HepG2 (cell line): Measurements from ENCODE around the gene STK4. TPM values are rescaled to one million over a fixed set of nuclear protein-coding genes. Genes with fewer than 3 reads are reported as not detected.

ENCODE experiments used
- ATAC-seq: fragments of 200-7000 bp; cut with Tn5 transposase; 3 replicates; pipeline ENCODE4 v1.9.1; 2020; ENCODE audit warnings: mild to moderate bottlenecking, moderate library complexity
- BruUV-seq: library from RNA; stranded (reverse); fragments of 400-500 nt; replicated peaks from 2 replicates; lab custom pipeline; 2021; lab: Mats Ljungman, UMichigan
- CTCF ChIA-PET: fragments of 300-600 bp; formaldehyde crosslinking; extraction: SDS; loops from one replicate; lab custom pipeline; 2021; ENCODE audit warnings: low total read pairs, inconsistent platforms, low intra/inter-chr PET ratio; lab: Yijun Ruan, JAX
- POLR2A ChIA-PET: fragments of 350-600 bp; sonication (Branson Sonifier 250); formaldehyde crosslinking; loops from one replicate; lab custom pipeline; 2020; ENCODE audit warnings: antibody characterized with exemption, inconsistent platforms; lab: Yijun Ruan, JAX
- DNase-seq: peaks from one replicate; pipeline ENCODE4 v3.0.0-alpha.2; 2015; ENCODE audit warnings: low spot score
- FAIRE-seq: peaks from 3 replicates; lab custom pipeline; 2011; peaks lifted over from hg19 to GRCh38; lab: Jason Lieb, UNC
- H2AFZ ChIP-seq: one replicate; pipeline ENCODE4 v1.6.1; 2011; ENCODE audit warnings: low read length, inconsistent platforms
- H3K27ac ChIP-seq: fragments of 300-600 bp; 3 replicates; pipeline ENCODE4 v1.8.0; 2011; ENCODE audit warnings: mixed run types, mild to moderate bottlenecking, mixed read lengths, low read length, inconsistent platforms; ENCODE audit not compliant: insufficient read depth; ENCODE audit errors: extremely low read length
- H3K27me3 ChIP-seq, 2 experiments: fragments of 200-600 bp in 1 of 2; 2 replicates in 1 of 2; 3 replicates in 1 of 2; pipeline versions ENCODE4 v1.6.0 to v1.8.0; 2011; ENCODE audit warnings: low read length in 2 of 2, mild to moderate bottlenecking in 2 of 2, moderate library complexity in 2 of 2, inconsistent platforms in 1 of 2; ENCODE audit not compliant: insufficient read depth in 2 of 2, control insufficient read depth in 1 of 2
- H3K36me3 ChIP-seq, 2 experiments: fragments of 200-600 bp in 1 of 2; replicated peaks in 1 of 2; 2 replicates in 1 of 2; 3 replicates in 1 of 2; pipeline versions ENCODE4 v1.5.1 to v1.8.0; 2011; ENCODE audit warnings: low read length in 2 of 2, inconsistent platforms in 1 of 2; ENCODE audit not compliant: insufficient read depth in 2 of 2, control insufficient read depth in 1 of 2
- H3K4me1 ChIP-seq: 2 replicates; pipeline ENCODE4 v1.5.1; 2012; ENCODE audit warnings: low read length, inconsistent platforms; ENCODE audit not compliant: insufficient read depth
- H3K4me2 ChIP-seq: 2 replicates; pipeline ENCODE4 v1.6.0; 2011; ENCODE audit warnings: low read depth, low read length, inconsistent platforms
- H3K4me3 ChIP-seq, 3 experiments: fragments of 200-600 bp in 1 of 3; sonication (generic), shearing (Covaris generic) in 1 of 3; replicated peaks in 1 of 3; 2 replicates each; pipeline ENCODE4 v1.5.1; 2011 to 2016; ENCODE audit warnings: low read length in 3 of 3, inconsistent platforms in 2 of 3, low read depth in 2 of 3, mild to moderate bottlenecking in 2 of 3, control low read depth in 1 of 3, mixed read lengths in 1 of 3; ENCODE audit not compliant: insufficient read depth in 1 of 3
- H3K79me2 ChIP-seq: one replicate; pipeline ENCODE4 v1.6.1; 2011; ENCODE audit warnings: low read length, inconsistent platforms; ENCODE audit not compliant: insufficient read depth
- H3K9ac ChIP-seq: 2 replicates; pipeline ENCODE4 v1.6.0; 2011; ENCODE audit warnings: mild to moderate bottlenecking, low read depth, low read length, inconsistent platforms; ENCODE audit not compliant: insufficient read depth
- H3K9me3 ChIP-seq: 2 replicates; pipeline ENCODE4 v1.5.1; 2012; ENCODE audit warnings: mild to moderate bottlenecking, low read length
- H4K20me1 ChIP-seq: 2 replicates; pipeline ENCODE4 v1.6.0; 2011; ENCODE audit warnings: inconsistent platforms, mild to moderate bottlenecking, low read length, moderate library complexity; ENCODE audit not compliant: insufficient read depth
- FOXO4 ChIP-seq: sonication (generic); formaldehyde crosslinking; conservative IDR thresholded peaks from 2 replicates; pipeline ENCODE4 v1.8.1; 2023; ENCODE audit warnings: missing genetic modification reagents
- HNRNPH1 ChIP-seq: fragments of 200-400 bp; formaldehyde crosslinking; optimal IDR thresholded peaks from 2 replicates; pipeline ENCODE3; 2017; ENCODE audit warnings: mild to moderate bottlenecking, low read depth, low read length
- ZNF280B ChIP-seq: sonication (generic); formaldehyde crosslinking; IDR thresholded peaks from 2 replicates; pipeline ENCODE4 v1.5.0; 2020; ENCODE audit warnings: missing genetic modification reagents, mild to moderate bottlenecking, borderline replicate concordance
- ZNF329 ChIP-seq: sonication (generic); formaldehyde crosslinking; IDR thresholded peaks from 2 replicates; pipeline ENCODE4 v1.9.0; 2021; ENCODE audit warnings: low read depth, mild to moderate bottlenecking, missing genetic modification reagents
- ZNF484 ChIP-seq: sonication (generic); formaldehyde crosslinking; IDR thresholded peaks from 2 replicates; pipeline ENCODE4 v1.5.1; 2020; ENCODE audit warnings: mild to moderate bottlenecking, low read depth, missing genetic modification reagents, borderline replicate concordance
- WGBS: methylation state at CpG from one replicate; pipeline ENCODE4 v1.1.6; 2017; ENCODE audit warnings: low lambda C conversion rate; 5-methylcytosine and 5-hydroxymethylcytosine counted together
- in situ Hi-C: cut with HindIII; loops from 2 replicates; pipeline ENCODE4 v1.10.0; 2017; ENCODE audit warnings: low pct_unique_long_range_greater_than_20kb; ENCODE audit not compliant: extremely low pct_ligation_motif_present
- intact Hi-C: fragments of 100-400 bp; cut with micrococcal nuclease; formaldehyde crosslinking; loops from one replicate; pipeline ENCODE4 v1.10.0; 2022; ENCODE audit not compliant: unreplicated experiment
- polyA plus RNA-seq, 8 experiments: library from polyadenylated mRNA; depleted of rRNA in 3 of 8; stranded (reverse) in 7 of 8; unstranded in 1 of 8; fragments of >200 nt; fragmentation: Illumina TruSeq in 4 of 8; extraction: Trizol in 4 of 8; gene quantifications; 2 replicates each; pipeline versions ENCODE4 v1.2.1 to v1.2.3, GENCODE V29; 2011 to 2016; ENCODE audit warnings: low read depth in 4 of 8, missing spikeins in 1 of 8, mixed read lengths in 1 of 8; ENCODE audit not compliant: insufficient read depth in 1 of 8
- total RNA-seq, 5 experiments: library from RNA; depleted of rRNA; stranded (reverse); fragments of >200 nt; fragmentation: Illumina TruSeq; extraction: Trizol; gene quantifications; 2 replicates each; pipeline ENCODE4 v1.2.3, GENCODE V29; 2016; ENCODE audit warnings: low read depth in 1 of 5

STK4 gene
- total and polyA plus RNA-seq, 2 of the 13 experiments (the other 11 are each of a cell fraction or from before 2014, with no cell fraction given) = 25.6 to 38.3 TPM

GRCh38 chr20:44931911-44932310 is 34.4 kb upstream of the STK4 start:
- in situ Hi-C loops = no loop called here
- Histone ChIP-seq H2AFZ (no peak overlapping the region), H3K27ac (no peak overlapping the region), H3K9ac (no peak overlapping the region), H3K9me3 (no peaks in the 10 kb centered on the region), H3K36me3 (peaks cover 30 to 70% of the 10 kb centered on the region in 2 experiments), H3K79me2 (no peaks in the 10 kb centered on the region), H4K20me1 (no peaks in the 10 kb centered on the region), H3K27me3 (no peaks in the 10 kb centered on the region)
- intact Hi-C loops = no loop called here
- ChIA-PET CTCF (no interaction called here), POLR2A (no interaction called here)
- BruUV-seq = TSS peak; percentile 64
- 92% methylated on average over 3 of the region's 3 CpGs for WGBS
- FAIRE-seq = peak; percentile 21
- DNase-seq = no peak
- 0 out of 2 replicates have a peak, but pooled peaks have one; percentile 55 for TF ChIP-seq FOXO4
- no peak for TF ChIP-seq HNRNPH1
- TF ChIP-seq, all 625 proteins: peak for 1
- Histone ChIP-seq H3K4me2 (no peak overlapping the region), H3K4me1 (no peaks in the 10 kb centered on the region), H3K4me3 (no peak overlapping the region)
- no peak for ATAC-seq

- H3K36me3 ChIP-seq = peaks cover 32 to 77% of the 10 kb centered on the region in 2 experiments
- WGBS = over 99% methylated on average over 8 of the region's 8 CpGs
- CTCF ChIA-PET = no interaction called here
These were observed 33.4 kb upstream of the STK4 start for GRCh38 chr20:44932916-44933315.

More at GRCh38 chr20:44932916-44933315, 33.4 kb upstream of the STK4 start:
- 0 out of 2 replicates have a peak, but pooled peaks have one; percentile 20 for TF ChIP-seq ZNF280B (CRISPR knock-in tag)
- TF ChIP-seq ZNF484 (CRISPR knock-in tag) = no peak
- TF ChIP-seq ZNF329 = no peak
- Histone ChIP-seq H3K4me2 (no peak overlapping the region), H3K27me3 (no peaks in the 10 kb centered on the region), H3K27ac (no peak overlapping the region), H3K4me1 (no peaks in the 10 kb centered on the region), H3K9me3 (no peaks in the 10 kb centered on the region), H3K9ac (no peak overlapping the region), H3K4me3 (no peak overlapping the region), H3K79me2 (no peaks in the 10 kb centered on the region), H2AFZ (no peak overlapping the region), H4K20me1 (no peaks in the 10 kb centered on the region)
- DNase-seq = no peak
- POLR2A ChIA-PET = interaction anchor here (0.7 kb wide), 1 partner anchor 9 kb away, joined by 3 read pairs; no protein-coding TSS in a partner anchor
- ATAC-seq = no peak
- no TSS peak for BruUV-seq
- FAIRE-seq = no peak
- intact Hi-C loops = no loop called here
- in situ Hi-C loops = no loop called here
